Keratinocyte (primary cell): ENCODE measurements around the gene MLLT10. TPM values are rescaled to one million over a fixed set of nuclear protein-coding genes. Genes with fewer than 3 reads are reported as not detected.

ENCODE experiments used
- DNase-seq: peaks from one replicate; pipeline ENCODE4 v3.0.0-alpha.2; 2011; ENCODE audit warnings: low read depth, missing footprints, low spot score
- FAIRE-seq: peaks from 2 replicates; lab custom pipeline; 2011; peaks lifted over from hg19 to GRCh38; lab: Jason Lieb, UNC
- H2AFZ ChIP-seq: 2 replicates; pipeline ENCODE4 v1.6.0; 2012; ENCODE audit warnings: low read length, control low read depth, inconsistent platforms; ENCODE audit not compliant: control insufficient read depth
- H3K27ac ChIP-seq: 2 replicates; pipeline ENCODE4 v1.5.1; 2011; ENCODE audit warnings: low read length; ENCODE audit not compliant: control insufficient read depth, insufficient read depth
- H3K27me3 ChIP-seq: 3 replicates; pipeline ENCODE4 v1.6.0; 2011; ENCODE audit warnings: low read length; ENCODE audit not compliant: control insufficient read depth, insufficient read depth; ENCODE audit errors: extremely low read depth
- H3K36me3 ChIP-seq, 2 experiments: 2 replicates in 1 of 2; 3 replicates in 1 of 2; pipeline ENCODE4 v1.5.1; 2011; ENCODE audit warnings: low read length in 2 of 2, mild to moderate bottlenecking in 1 of 2; ENCODE audit not compliant: control insufficient read depth in 2 of 2, insufficient read depth in 2 of 2; ENCODE audit errors: extremely low read depth in 1 of 2
- H3K4me1 ChIP-seq: 3 replicates; pipeline ENCODE4 v1.5.1; 2011; ENCODE audit warnings: low read length; ENCODE audit not compliant: control insufficient read depth, insufficient read depth; ENCODE audit errors: extremely low read depth
- H3K4me2 ChIP-seq: 3 replicates; pipeline ENCODE4 v1.6.0; 2011; ENCODE audit warnings: low read depth, low read length; ENCODE audit not compliant: control insufficient read depth, insufficient read depth; ENCODE audit errors: extremely low read depth
- H3K4me3 ChIP-seq, 3 experiments: fragments of 200-600 bp in 1 of 3; sonication (generic) in 1 of 3; 2 replicates in 2 of 3; 3 replicates in 1 of 3; pipeline ENCODE4 v1.5.1; 2011 to 2016; ENCODE audit warnings: low read length in 3 of 3, mild to moderate bottlenecking in 3 of 3, control low read depth in 2 of 3, inconsistent platforms in 1 of 3, low read depth in 1 of 3, mixed read lengths in 1 of 3, mixed run types in 1 of 3, moderate library complexity in 1 of 3; ENCODE audit not compliant: control insufficient read depth in 2 of 3, insufficient read depth in 2 of 3; ENCODE audit errors: extremely low read depth in 1 of 3
- H3K79me2 ChIP-seq: 2 replicates; pipeline ENCODE4 v1.6.0; 2012; ENCODE audit warnings: low read length; ENCODE audit not compliant: control insufficient read depth, insufficient read depth
- H3K9ac ChIP-seq: 3 replicates; pipeline ENCODE4 v1.6.0; 2011; ENCODE audit warnings: low read length; ENCODE audit not compliant: control insufficient read depth, insufficient read depth; ENCODE audit errors: extremely low read depth
- H3K9me1 ChIP-seq: 3 replicates; pipeline ENCODE4 v1.6.0; 2011; ENCODE audit warnings: low read length; ENCODE audit not compliant: control insufficient read depth, insufficient read depth; ENCODE audit errors: extremely low read depth
- H3K9me3 ChIP-seq: 2 replicates; pipeline ENCODE4 v1.5.1; 2012; ENCODE audit warnings: low read depth, low read length; ENCODE audit not compliant: control insufficient read depth
- H4K20me1 ChIP-seq: 3 replicates; pipeline ENCODE4 v1.6.0; 2011; ENCODE audit warnings: low read length; ENCODE audit not compliant: control insufficient read depth, insufficient read depth; ENCODE audit errors: extremely low read depth
- EZH2 ChIP-seq: IDR thresholded peaks from one replicate; pipeline ENCODE4 v1.6.1; 2012; ENCODE audit warnings: inconsistent platforms, mild to moderate bottlenecking, low read length, moderate library complexity
- dilution Hi-C: fragments of 300-500 bp; cut with MboI; formaldehyde crosslinking; loops from one replicate; pipeline ENCODE4 v1.7.0; 2020; ENCODE audit warnings: low sequenced_read_pairs; ENCODE audit not compliant: extremely low pct_ligation_motif_present
- polyA plus RNA-seq, 5 experiments: library from polyadenylated mRNA; depleted of rRNA in 3 of 5; stranded (reverse) in 3 of 5; stranded (forward) in 1 of 5; unstranded in 1 of 5; fragments of >200 nt; gene quantifications; 1 replicate in 1 of 5; 2 replicates in 3 of 5; 3 replicates in 1 of 5; pipeline versions ENCODE4 v1.2.1 to v1.2.3, GENCODE V29; 2011 to 2012; ENCODE audit warnings: missing spikeins in 2 of 5, low read depth in 1 of 5, low replicate concordance in 1 of 5
- TF ChIP-seq, protein P1 (sequence below), 3 experiments: IDR thresholded peaks in 1 of 3; conservative IDR thresholded peaks in 1 of 3; optimal IDR thresholded peaks in 1 of 3; 2 replicates in 2 of 3; 3 replicates in 1 of 3; pipeline versions ENCODE3 to v1.5.1; 2011; ENCODE audit warnings: low read length in 3 of 3, mild to moderate bottlenecking in 3 of 3, moderate library complexity in 2 of 3, control low read depth in 1 of 3, inconsistent platforms in 1 of 3; ENCODE audit not compliant: insufficient read depth in 2 of 3; ENCODE audit errors: extremely low read depth in 1 of 3

Gene MLLT10
- polyA plus RNA-seq, 1 donor (not counting 4 experiments of a cell fraction or from before 2014, with no cell fraction given) = 40.2 TPM

DNA sequence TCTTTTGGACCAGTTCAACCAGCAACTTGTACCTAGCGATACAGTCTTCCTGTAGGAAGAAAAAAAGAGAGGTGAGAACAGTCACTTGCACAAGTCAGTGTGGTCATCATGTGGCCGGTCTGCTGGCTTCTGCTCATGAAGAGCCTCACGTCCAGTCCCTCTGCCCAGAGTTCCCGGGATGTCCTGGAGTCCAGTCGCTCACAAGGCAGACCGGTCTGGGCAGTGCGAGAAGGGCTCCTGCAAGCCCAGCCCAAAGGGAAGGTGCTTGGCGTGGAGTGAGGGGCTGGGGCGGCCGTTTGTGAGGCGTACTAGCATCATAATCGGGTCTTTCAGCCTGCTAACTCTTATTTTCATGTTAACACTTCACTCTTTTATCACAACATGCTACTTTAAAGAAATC, 222.7 kb downstream of the MLLT10 start:
- Histone ChIP-seq H3K4me3 (no peak overlapping the region), H3K9me1 (no peaks in the 10 kb centered on the region), H3K9me3 (no peaks in the 10 kb centered on the region), H3K36me3 (peaks cover 0 to 4% of the 10 kb centered on the region in 2 experiments), H3K79me2 (no peaks in the 10 kb centered on the region), H2AFZ (no peak overlapping the region), H3K27ac (no peak overlapping the region), H3K4me1 (no peaks in the 10 kb centered on the region), H4K20me1 (no peaks in the 10 kb centered on the region), H3K4me2 (no peak overlapping the region), H3K9ac (no peak overlapping the region), H3K27me3 (no peaks in the 10 kb centered on the region)
- TF ChIP-seq, protein P1, sequence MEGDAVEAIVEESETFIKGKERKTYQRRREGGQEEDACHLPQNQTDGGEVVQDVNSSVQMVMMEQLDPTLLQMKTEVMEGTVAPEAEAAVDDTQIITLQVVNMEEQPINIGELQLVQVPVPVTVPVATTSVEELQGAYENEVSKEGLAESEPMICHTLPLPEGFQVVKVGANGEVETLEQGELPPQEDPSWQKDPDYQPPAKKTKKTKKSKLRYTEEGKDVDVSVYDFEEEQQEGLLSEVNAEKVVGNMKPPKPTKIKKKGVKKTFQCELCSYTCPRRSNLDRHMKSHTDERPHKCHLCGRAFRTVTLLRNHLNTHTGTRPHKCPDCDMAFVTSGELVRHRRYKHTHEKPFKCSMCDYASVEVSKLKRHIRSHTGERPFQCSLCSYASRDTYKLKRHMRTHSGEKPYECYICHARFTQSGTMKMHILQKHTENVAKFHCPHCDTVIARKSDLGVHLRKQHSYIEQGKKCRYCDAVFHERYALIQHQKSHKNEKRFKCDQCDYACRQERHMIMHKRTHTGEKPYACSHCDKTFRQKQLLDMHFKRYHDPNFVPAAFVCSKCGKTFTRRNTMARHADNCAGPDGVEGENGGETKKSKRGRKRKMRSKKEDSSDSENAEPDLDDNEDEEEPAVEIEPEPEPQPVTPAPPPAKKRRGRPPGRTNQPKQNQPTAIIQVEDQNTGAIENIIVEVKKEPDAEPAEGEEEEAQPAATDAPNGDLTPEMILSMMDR (optimal IDR thresholded peaks at IDR 0.05 in 1 of 3, IDR thresholded peaks at IDR 0.05 in 1 of 3, conservative IDR thresholded peaks at IDR 0.05 in 1 of 3; ENCODE audit: extremely low read depth in 1 of 3, insufficient read depth in 2 of 3, low read length in 3 of 3) = no peak
- no peak for TF ChIP-seq EZH2
- FAIRE-seq = no peak
- dilution Hi-C loops = no loop called here
- no peak for DNase-seq

DNA sequence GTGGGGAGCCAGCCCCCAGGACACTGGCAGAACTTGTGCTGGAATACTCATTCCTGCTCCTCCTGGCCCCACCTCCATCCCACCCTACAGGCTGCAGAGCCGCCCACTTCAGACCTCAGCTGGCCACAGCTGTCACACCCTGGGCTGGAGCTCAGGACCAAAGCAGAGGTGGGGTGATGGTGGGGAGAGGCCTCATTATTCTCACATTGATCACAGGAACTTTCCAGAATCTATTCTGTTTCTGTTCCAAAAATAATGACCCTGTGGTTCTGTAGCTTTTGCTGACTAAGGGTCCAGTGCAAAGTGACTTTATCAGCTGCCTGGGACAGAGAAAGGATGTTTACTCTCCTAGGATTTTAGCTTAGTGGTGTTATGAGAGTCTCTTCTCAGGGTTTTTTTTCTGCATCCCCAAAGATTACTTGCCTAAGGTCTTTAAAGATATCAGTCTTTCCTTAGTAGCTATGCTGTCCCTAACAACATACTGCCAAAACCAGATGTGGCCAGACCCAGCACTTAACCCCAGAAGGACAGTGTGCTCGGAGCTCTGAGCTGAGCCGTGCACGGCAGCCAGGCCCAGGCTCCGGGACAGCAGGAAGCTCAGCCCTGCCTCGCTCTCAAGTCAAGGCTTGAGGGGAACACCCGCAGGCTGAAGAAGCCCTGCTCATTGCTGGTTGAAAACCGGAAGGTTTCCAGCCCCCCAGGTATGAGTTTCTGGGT, 223.3 kb downstream of the MLLT10 start:
- no peak overlapping the region for H3K4me3 ChIP-seq
- no peaks in the 10 kb centered on the region for H3K9me3 ChIP-seq
- H3K4me2 ChIP-seq = no peak overlapping the region
- DNase-seq (no peak), FAIRE-seq (no peak)
- no peak overlapping the region for H3K27ac ChIP-seq
- H3K4me1 ChIP-seq = no peaks in the 10 kb centered on the region
- peaks cover 0 to 4% of the 10 kb centered on the region in 2 experiments for H3K36me3 ChIP-seq
- H3K9me1 ChIP-seq = no peaks in the 10 kb centered on the region
- dilution Hi-C loops = no loop called here
- TF ChIP-seq EZH2 = no peak
- TF ChIP-seq, protein P1 (optimal IDR thresholded peaks at IDR 0.05 in 1 of 3, IDR thresholded peaks at IDR 0.05 in 1 of 3, conservative IDR thresholded peaks at IDR 0.05 in 1 of 3; ENCODE audit: extremely low read depth in 1 of 3, insufficient read depth in 2 of 3, low read length in 3 of 3) = no peak
- no peaks in the 10 kb centered on the region for H4K20me1 ChIP-seq
- H3K9ac ChIP-seq = no peak overlapping the region
- no peaks in the 10 kb centered on the region for H3K27me3 ChIP-seq
- no peak overlapping the region for H2AFZ ChIP-seq
- no peaks in the 10 kb centered on the region for H3K79me2 ChIP-seq
